Small intestine (tissue), 7 donors: ENCODE data around the gene ARFGEF3. TPM values are rescaled to one million over a fixed set of nuclear protein-coding genes. Genes with fewer than 3 reads are reported as not detected.
A peak's percentile ranks its signal among the peaks of the same experiment; 100 is the strongest.

Experiments used
- DNase-seq, 2 donors: peaks; one replicate each; pipeline versions ENCODE4 v3.0.0 to v3.0.0-alpha.2; 2013
- FAIRE-seq: peaks from 2 replicates; lab custom pipeline; 2012; peaks lifted over from hg19 to GRCh38; lab: Jason Lieb, UNC
- H3K27ac ChIP-seq, 3 donors: one replicate each; pipeline ENCODE4 v1.5.1; 2013; ENCODE audit warnings: low read length in 2 of 3, mild to moderate bottlenecking in 2 of 3, control low read depth in 1 of 3, inconsistent platforms in 1 of 3, low read depth in 1 of 3, moderate library complexity in 1 of 3
- H3K27me3 ChIP-seq, 3 donors: one replicate each; pipeline ENCODE4 v1.6.1; 2013; ENCODE audit warnings: low read length in 3 of 3, inconsistent platforms in 1 of 3; ENCODE audit not compliant: control insufficient read depth in 3 of 3, insufficient read depth in 3 of 3
- H3K36me3 ChIP-seq, 3 donors: one replicate each; pipeline ENCODE4 v1.6.1; 2013; ENCODE audit warnings: low read length in 3 of 3, inconsistent platforms in 1 of 3, low read depth in 1 of 3, mild to moderate bottlenecking in 1 of 3, moderate library complexity in 1 of 3; ENCODE audit not compliant: control insufficient read depth in 3 of 3, insufficient read depth in 2 of 3
- H3K4me1 ChIP-seq, 3 donors: one replicate each; pipeline ENCODE4 v1.6.1; 2013; ENCODE audit warnings: low read length in 2 of 3, inconsistent platforms in 1 of 3, low read depth in 1 of 3, mild to moderate bottlenecking in 1 of 3, moderate library complexity in 1 of 3; ENCODE audit not compliant: control insufficient read depth in 3 of 3, insufficient read depth in 2 of 3
- H3K4me3 ChIP-seq, 3 donors: one replicate each; pipeline ENCODE4 v1.5.1; 2013; ENCODE audit warnings: low read length in 3 of 3, control low read depth in 1 of 3, inconsistent platforms in 1 of 3, low read depth in 1 of 3, mild to moderate bottlenecking in 1 of 3, moderate library complexity in 1 of 3
- H3K9me3 ChIP-seq, 2 donors: one replicate each; pipeline ENCODE4 v1.6.1; 2013; ENCODE audit warnings: low read depth in 1 of 2, low read length in 1 of 2; ENCODE audit not compliant: control insufficient read depth in 2 of 2, insufficient read depth in 1 of 2
- WGBS, 3 donors: extraction: QIAGEN DNeasy Blood & Tissue Kit; methylation state at CpG; one replicate each; pipeline ENCODE4 v1.1.7; 2013; 5-methylcytosine and 5-hydroxymethylcytosine counted together
- polyA plus RNA-seq, 4 donors: library from polyadenylated mRNA; stranded (reverse) in 3 of 4; unstranded in 1 of 4; fragments of 200-250 nt in 3 of 4; fragments of 120-200 nt in 1 of 4; gene quantifications; one replicate each; pipeline versions ENCODE4 v1.2.1 to v1.2.3, GENCODE V29; 2013
- donor health status: healthy with polysubstance abuse.
- donor health status: control.
- donor health status: control.
- donor health status: Bipolar disorder and iron deficiency.
- donor health status: healthy.

ARFGEF3 gene
- polyA plus RNA-seq, 4 donors, result 0.27 to 6.2 (median 2.9) TPM

- H3K9me3 ChIP-seq, result no peaks in the 10 kb centered on the region
- no peaks in the 10 kb centered on the region for H3K27me3 ChIP-seq
- FAIRE-seq (no peak), DNase-seq (no peak)
- no peaks in the 10 kb centered on the region for H3K36me3 ChIP-seq
- 43 to 65% (median 57%) methylated on average over 9 of the region's 9 CpGs for WGBS, 3 donors
- H3K4me3 ChIP-seq, result no peak overlapping the region
- H3K27ac ChIP-seq, result no peak overlapping the region
- peaks cover 0 to 7% (median 0%) of the 10 kb centered on the region in 3 donors for H3K4me1 ChIP-seq
These were observed 209.1 kb downstream of the ARFGEF3 start for GRCh38 chr6:138370631-138371451.

- H3K27ac ChIP-seq, result no peak overlapping the region
- no peak for FAIRE-seq
- no peak overlapping the region for H3K4me3 ChIP-seq
- H3K9me3 ChIP-seq, result no peaks in the 10 kb centered on the region
- peaks cover 0 to 7% (median 0%) of the 10 kb centered on the region in 3 donors for H3K4me1 ChIP-seq
- H3K27me3 ChIP-seq, result no peaks in the 10 kb centered on the region
- peak in 1 of 2 donors; percentile 11 for DNase-seq
- WGBS, 3 donors, result 16 to 43% (median 28%) methylated on average over 3 of the region's 3 CpGs
- no peaks in the 10 kb centered on the region for H3K36me3 ChIP-seq
These were observed 209.6 kb downstream of the ARFGEF3 start for GRCh38 chr6:138371452-138371711.

GRCh38 chr6:138371720-138372119, 210.0 kb downstream of the ARFGEF3 start:
- Histone ChIP-seq H3K4me1 (peaks cover 0 to 7% (median 0%) of the 10 kb centered on the region in 3 donors), H3K9me3 (no peaks in the 10 kb centered on the region), H3K27me3 (no peaks in the 10 kb centered on the region), H3K27ac (no peak overlapping the region), H3K4me3 (no peak overlapping the region), H3K36me3 (no peaks in the 10 kb centered on the region)
- WGBS, 3 donors, result 10 to 23% (median 20%) methylated on average over 3 of the region's 3 CpGs
- FAIRE-seq, result peak; percentile 36
- DNase-seq, result peak; percentile 48 to 79

- H3K27me3 ChIP-seq, result no peaks in the 10 kb centered on the region
- no peak overlapping the region for H3K4me3 ChIP-seq
- H3K4me1 ChIP-seq, result peaks cover 0 to 7% (median 0%) of the 10 kb centered on the region in 3 donors
- DNase-seq, result no peak
- H3K27ac ChIP-seq, result no peak overlapping the region
- no peaks in the 10 kb centered on the region for H3K9me3 ChIP-seq
- no peaks in the 10 kb centered on the region for H3K36me3 ChIP-seq
- no peak for FAIRE-seq
These were observed 211.1 kb downstream of the ARFGEF3 start for GRCh38 chr6:138372711-138373463.

GRCh38 chr6:138374230-138374629, 212.5 kb downstream of the ARFGEF3 start:
- no peaks in the 10 kb centered on the region for H3K36me3 ChIP-seq
- peaks cover 0 to 7% (median 0%) of the 10 kb centered on the region in 3 donors for H3K4me1 ChIP-seq
- no peaks in the 10 kb centered on the region for H3K9me3 ChIP-seq
- H3K4me3 ChIP-seq, result no peak overlapping the region
- FAIRE-seq, result no peak
- no peaks in the 10 kb centered on the region for H3K27me3 ChIP-seq
- no peak for DNase-seq
- H3K27ac ChIP-seq, result no peak overlapping the region

GRCh38 chr6:138374815-138375214, 213.1 kb downstream of the ARFGEF3 start:
- Histone ChIP-seq H3K9me3 (no peaks in the 10 kb centered on the region), H3K36me3 (no peaks in the 10 kb centered on the region), H3K27ac (no peak overlapping the region), H3K4me1 (peaks cover 0 to 7% (median 0%) of the 10 kb centered on the region in 3 donors), H3K4me3 (no peak overlapping the region), H3K27me3 (no peaks in the 10 kb centered on the region)
- 84 to 94% (median 89%) methylated on average over 2 of the region's 2 CpGs for WGBS, 3 donors
- DNase-seq, result peak in 1 of 2 donors; percentile 16
- no peak for FAIRE-seq

GRCh38 chr6:138377042-138377441, 215.3 kb downstream of the ARFGEF3 start:
- no peak for DNase-seq
- Histone ChIP-seq H3K4me3 (no peak overlapping the region), H3K4me1 (peaks cover 0 to 4% (median 0%) of the 10 kb centered on the region in 3 donors), H3K36me3 (no peaks in the 10 kb centered on the region), H3K27ac (no peak overlapping the region), H3K9me3 (no peaks in the 10 kb centered on the region), H3K27me3 (no peaks in the 10 kb centered on the region)
- no peak for FAIRE-seq

- Histone ChIP-seq H3K27ac (no peak within 1 kb of the TSS), H3K27me3 (no peaks in the 10 kb centered on the region), H3K36me3 (no peaks in the 10 kb centered on the region), H3K4me3 (no peak within 1 kb of the TSS), H3K4me1 (peaks cover 0 to 4% (median 0%) of the 10 kb centered on the region in 3 donors), H3K9me3 (no peaks in the 10 kb centered on the region)
- 79 to 89% (median 88%) methylated on average over 6 of the region's 6 CpGs for WGBS, 3 donors
- FAIRE-seq (no peak), DNase-seq (no peak)
These were observed 216.1 kb downstream of the ARFGEF3 start, which contains the start of gene SMIM28 for GRCh38 chr6:138377844-138378243. Gene SMIM28, plus strand, starts transcription at chr6:138377905. Its CDS starts 168 bp downstream, at chr6:138378073.
